Measurements from ENCODE around the gene LVRN. TPM values are rescaled to one million over a fixed set of nuclear protein-coding genes. Genes with fewer than 3 reads are reported as not detected.

The LVRN gene
- total RNA-seq, 1 donor from 2014 or later: 18.4 TPM

- DNase-seq: no peak
Observed at GRCh38 chr5:116025866-116026265, 63.6 kb downstream of the LVRN start.

DNA sequence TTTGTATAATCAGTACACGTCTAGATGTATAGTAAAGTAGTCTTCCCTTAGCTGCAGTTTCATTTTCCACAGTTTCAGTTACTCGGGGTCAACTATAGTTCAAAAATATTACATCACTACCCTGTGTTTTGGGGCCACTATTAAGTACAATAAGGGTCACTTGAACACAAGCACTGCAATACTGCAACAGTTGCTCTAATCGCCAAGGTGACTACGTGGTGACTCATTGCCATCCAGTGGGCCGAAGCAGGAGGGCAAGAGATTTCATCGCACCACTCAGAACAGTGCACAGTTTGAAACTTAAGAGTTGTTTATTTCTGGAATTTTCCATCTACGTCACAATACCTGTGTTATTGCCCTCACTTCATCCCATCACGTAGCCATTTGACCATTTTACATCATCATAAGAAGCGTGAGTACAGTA lies 69.8 kb downstream of the LVRN start, which contains the start of gene ARL14EPL:
Gene ARL14EPL (plus strand): TSS at position 379 of the 424 bp plus-strand sequence. CDS start 18,994 bp downstream, outside the sequence.
- peak; percentile 19 for DNase-seq

DNA sequence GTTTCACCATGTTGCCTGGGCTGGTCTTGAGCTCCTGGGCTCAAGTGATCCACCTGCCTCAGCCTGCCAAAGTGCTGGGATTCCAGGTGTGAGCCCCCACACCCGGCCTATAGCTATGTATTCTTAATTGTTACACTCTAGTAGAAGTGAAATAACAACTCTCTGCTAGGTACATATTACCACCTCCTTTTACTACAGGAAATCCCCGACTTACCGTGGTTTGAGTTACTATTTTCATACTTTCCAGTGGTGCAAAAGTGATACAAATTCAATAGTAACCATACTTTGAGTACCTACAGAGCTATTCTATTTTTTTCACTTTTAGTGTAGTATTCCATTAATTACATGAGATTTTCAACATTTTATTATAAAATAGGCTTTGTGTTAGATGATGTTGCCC lies 70.7 kb downstream of the LVRN start:
- no peak for DNase-seq

- no peak for DNase-seq
Observed at GRCh38 chr5:116035123-116035522, 72.8 kb downstream of the LVRN start.

DNA sequence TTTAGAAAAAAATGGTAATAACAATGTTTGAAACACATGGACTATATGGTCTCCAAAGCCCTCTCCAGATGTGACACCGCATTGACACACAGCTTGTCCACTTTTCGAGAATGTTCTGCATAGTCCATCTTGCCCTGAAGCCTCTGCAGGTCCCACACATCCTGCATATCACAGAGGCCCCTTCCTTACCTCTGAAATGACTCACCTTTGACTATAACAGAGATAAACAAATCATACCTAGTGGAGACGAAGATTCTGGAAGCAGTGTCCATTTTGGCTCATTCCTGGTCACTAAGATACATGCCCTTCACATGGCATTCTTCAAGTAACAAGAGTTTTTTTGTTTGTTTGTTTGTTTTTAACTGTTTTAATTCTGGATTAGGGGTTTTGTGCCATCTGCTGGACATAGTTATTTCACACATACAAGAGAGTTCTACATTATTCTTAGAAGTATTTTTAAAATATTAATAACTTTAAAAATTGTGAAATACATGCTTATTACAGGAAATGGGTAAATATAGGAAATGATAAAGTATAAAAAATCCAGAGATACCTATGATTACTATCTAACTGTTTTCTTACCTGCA lies 75.1 kb downstream of the LVRN start:
- no peak for DNase-seq

GRCh38 chr5:116038817-116039216 lies 76.5 kb downstream of the LVRN start:
- no peak for DNase-seq

DNA sequence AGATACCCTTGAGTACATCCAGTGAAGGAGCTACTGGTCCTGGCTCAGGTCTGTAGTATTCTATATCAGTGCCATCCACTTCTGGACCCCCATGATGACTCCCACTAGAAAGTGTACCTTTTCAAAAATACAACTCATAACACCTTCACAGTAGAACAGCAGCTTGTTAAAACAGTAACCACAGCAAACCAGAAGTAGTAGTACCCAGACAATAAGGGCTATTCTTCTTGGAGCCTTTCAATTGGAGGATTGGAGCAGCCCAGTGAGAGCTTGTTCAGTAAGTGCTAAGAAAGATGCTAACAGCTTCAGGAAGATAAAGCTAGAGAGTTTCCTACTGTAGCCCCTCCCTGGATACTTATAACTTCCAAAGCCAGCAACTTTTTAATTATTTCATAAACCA lies 80.1 kb downstream of the LVRN start:
- no peak for DNase-seq

DNA sequence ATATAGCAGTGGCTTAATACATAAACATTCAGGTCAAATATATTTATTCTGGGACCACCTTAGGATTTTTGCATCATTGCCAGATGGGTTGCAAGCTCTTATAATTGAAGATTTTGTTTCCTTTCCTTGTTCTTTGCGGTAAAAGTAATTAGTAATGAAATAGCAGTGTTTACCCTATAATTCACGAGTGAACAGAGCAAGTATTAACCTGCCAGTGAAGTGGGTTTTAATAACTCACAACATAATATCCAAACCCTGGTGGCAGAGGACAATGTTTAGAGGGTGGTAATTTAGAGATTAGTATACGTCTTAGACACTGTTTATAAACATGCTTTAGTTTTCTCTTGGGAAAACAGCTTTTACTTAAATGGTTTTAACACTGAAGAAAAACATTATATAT lies 81.8 kb downstream of the LVRN start:
- no peak for DNase-seq

- DNase-seq: no peak
Observed at GRCh38 chr5:116045821-116046220, 83.5 kb downstream of the LVRN start.

GRCh38 chr5:116046261-116046660 lies 84.0 kb downstream of the LVRN start:
- DNase-seq: no peak

GRCh38 chr5:116046823-116047222 lies 84.5 kb downstream of the LVRN start:
- no peak for DNase-seq

DNA sequence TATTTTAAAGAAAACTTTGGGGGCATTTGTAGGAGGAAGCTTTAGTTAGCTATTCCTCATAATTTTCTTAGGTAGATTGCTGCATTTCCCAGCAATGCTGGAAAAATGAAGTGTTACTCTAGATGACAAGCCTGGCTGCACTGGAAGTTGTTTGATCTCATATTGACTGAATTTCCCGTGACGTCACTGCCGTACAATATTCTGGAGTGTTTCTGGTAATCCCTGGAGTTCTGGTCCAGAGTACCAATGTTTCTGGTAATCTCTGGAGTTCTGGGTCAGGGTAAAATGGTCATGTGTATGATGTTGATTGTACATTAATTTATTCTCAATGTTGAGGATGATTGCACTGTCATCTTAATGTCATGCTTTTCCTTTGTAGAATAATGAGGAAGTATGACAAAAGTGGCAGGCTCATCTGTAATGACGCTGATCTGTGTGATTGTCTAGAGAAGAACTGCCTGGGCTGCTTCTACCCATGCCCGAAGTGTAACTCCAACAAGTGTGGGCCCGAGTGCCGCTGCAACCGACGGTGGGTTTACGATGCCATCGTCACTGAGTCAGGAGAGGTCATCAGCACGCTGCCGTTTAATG lies 96.2 kb downstream of the LVRN start:
- no peak for DNase-seq

DNA sequence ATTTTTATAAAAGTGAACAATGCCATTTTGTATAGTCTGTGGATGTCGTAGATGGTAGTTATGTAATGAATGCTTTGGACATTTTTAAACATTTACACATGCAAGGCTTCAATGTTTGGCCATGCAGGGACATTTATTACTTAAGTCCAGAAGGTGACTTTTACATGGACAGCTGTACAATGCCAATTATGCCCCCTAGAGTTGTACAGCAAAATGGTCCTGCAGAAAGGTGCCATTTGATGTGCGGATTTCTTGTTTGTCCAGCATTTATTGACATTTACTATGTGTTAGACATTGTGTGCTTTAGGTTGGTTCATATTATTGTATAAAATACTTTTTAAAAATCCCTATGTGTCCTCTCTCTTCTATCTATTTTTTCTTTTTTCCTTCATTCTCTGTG lies 100.1 kb downstream of the LVRN start:
- DNase-seq: no peak

- DNase-seq: no peak
Observed at GRCh38 chr5:116063950-116064349, 101.7 kb downstream of the LVRN start.

DNA sequence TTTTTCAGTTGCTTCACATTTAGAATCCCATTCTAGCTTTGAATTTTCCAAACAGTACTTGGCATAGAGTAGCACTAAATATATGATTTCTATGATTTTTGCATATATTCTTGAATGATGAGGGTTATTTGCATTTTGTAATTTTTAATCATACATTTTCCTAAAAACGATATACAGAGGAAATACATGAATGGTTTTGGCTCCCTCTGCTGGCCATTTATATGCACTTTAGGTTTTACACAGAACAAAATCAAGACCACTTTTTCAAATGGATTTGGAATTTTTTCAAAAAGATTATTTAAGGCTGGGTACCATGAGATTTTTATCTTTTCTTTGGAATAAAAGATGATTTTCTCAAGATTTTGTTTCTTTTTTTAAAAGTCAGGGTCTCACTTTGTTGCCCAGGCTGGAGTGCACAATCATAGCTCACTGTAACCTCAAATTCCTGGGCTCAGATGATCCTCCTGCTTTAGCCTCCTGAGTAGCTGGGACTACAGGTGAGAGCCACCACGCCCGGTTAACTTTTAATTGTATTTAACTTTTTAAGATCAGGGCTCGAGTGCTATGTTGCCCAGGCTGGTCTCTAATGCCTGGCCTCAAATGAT lies 105.9 kb downstream of the LVRN start:
- DNase-seq: peak; percentile 27

- no peak for DNase-seq
Observed at GRCh38 chr5:116071211-116071610, 108.9 kb downstream of the LVRN start.

GRCh38 chr5:116075191-116075831 lies 113.0 kb downstream of the LVRN start:
- no peak for DNase-seq

GRCh38 chr5:116076496-116076895 lies 114.2 kb downstream of the LVRN start:
- DNase-seq: no peak

Other genes starting within 250 kb of the LVRN start
- gene CDO1, start 145.8 kb upstream of the LVRN start, total RNA-seq: 26.8 TPM
- gene ATG12, start 120.9 kb upstream of the LVRN start, total RNA-seq: 42.6 TPM
- gene AP3S1, start 120.5 kb upstream of the LVRN start, total RNA-seq: 99.4 TPM
- gene ARL14EPL, start 70.0 kb downstream of the LVRN start, total RNA-seq: not detected
- gene COMMD10, start 122.5 kb downstream of the LVRN start, total RNA-seq: 49.5 TPM